SKM-1 (cell line): ENCODE measurements around the gene MAPK1.

Experiments used
- DNase-seq: peaks from one replicate; lab custom pipeline; 2025; ENCODE audit not compliant: unreplicated experiment; lab: John Stamatoyannopoulos, UW

Gene MAPK1

GRCh38 chr22:21707677-21708076 is 159.8 kb downstream of the MAPK1 start:
- no peak for DNase-seq
